D341Med (cell line): ENCODE results near the gene HBEGF.

ENCODE experiments used
- DNase-seq: peaks from one replicate; pipeline ENCODE4 v3.0.0; 2012; ENCODE audit warnings: low spot score

Gene HBEGF, protein sequence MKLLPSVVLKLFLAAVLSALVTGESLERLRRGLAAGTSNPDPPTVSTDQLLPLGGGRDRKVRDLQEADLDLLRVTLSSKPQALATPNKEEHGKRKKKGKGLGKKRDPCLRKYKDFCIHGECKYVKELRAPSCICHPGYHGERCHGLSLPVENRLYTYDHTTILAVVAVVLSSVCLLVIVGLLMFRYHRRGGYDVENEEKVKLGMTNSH

GRCh38 chr5:140346348-140347221 lies at the start of gene HBEGF:
HBEGF (minus strand) TSS chr5:140346603; CDS start chr5:140346328, 275 bp downstream.
- peak; percentile 92 for DNase-seq

GRCh38 chr5:140393738-140394137 lies 47.3 kb upstream of the HBEGF start:
- no peak for DNase-seq

DNA sequence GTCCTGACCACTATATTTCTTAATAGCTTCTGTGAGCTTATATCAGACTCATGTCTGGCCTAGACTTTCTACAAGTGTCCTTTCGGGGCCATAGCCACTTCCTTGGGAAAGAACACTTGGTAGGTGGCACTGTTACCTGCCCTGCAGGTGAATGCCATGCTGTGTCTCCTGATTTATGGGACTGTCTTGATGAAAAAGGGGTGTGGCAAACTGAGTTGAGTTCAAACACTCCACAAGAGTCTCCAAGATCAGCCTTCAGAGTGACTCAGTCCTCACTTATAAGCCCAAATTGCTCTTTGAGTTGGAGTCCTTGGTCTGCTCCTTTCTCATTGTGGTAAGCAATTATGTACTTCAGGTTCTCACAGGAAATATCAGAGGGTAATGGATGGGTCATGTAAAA lies 45.3 kb upstream of the HBEGF start:
- no peak for DNase-seq

DNA sequence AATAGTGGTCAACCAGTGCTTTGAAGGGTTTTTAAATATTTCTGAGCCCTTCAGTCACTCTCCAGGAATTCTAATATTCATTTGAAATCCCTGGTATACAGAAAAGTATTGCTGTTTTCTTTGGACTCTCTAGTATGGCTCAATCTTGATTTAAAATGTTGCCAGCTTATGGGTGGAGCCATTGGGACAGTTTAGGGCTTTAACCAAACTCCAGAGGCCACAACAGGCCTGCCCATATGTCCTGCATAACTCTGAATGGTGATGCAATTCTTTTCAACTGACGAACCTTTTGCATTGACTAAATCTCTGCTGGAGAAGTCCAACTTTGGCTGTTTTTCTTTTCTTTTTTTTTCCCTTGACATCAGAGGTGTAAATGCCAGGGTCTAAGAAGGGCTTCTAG lies 44.9 kb upstream of the HBEGF start:
- DNase-seq: no peak

GRCh38 chr5:140388052-140388451 lies 41.6 kb upstream of the HBEGF start:
- no peak for DNase-seq

DNA sequence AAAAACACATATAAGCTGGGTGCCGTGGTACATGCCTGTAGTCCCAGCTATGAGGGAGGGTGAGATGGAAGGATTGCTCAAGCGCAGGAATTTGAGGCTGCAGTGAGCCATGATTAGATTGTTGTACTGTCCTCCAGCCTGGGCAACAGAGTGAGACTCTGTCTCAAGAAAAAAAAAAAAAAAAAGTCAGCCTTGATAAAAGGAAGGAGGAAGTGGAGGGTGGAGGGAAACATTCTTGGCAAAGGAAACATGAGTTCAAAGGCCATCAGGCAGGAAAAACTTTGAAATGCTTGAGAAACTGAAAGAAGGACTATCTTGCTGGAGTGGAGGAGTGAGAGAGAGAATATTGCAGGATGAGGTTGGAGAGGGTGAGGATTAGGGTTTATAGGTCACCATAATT lies 36.9 kb upstream of the HBEGF start:
- no peak for DNase-seq

DNA sequence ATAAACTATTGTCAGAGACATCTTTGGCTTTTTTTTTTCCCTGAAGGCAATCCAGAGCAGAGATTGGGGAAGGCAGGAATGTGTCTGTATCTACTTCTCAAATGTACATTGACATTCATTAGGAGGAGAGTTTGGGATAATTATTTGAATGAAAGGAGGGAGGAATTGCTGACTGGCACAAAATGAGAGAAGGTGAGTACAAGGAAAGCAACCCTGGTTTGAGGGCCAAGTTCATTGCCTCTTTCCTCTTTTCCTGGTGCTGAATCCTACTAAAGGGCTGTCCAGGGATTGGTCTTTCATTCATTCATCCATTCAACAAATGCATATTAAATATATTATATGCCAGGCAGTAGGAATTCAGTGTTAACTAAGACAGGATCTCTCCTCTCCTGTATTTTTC lies 36.5 kb upstream of the HBEGF start:
- DNase-seq: no peak

DNA sequence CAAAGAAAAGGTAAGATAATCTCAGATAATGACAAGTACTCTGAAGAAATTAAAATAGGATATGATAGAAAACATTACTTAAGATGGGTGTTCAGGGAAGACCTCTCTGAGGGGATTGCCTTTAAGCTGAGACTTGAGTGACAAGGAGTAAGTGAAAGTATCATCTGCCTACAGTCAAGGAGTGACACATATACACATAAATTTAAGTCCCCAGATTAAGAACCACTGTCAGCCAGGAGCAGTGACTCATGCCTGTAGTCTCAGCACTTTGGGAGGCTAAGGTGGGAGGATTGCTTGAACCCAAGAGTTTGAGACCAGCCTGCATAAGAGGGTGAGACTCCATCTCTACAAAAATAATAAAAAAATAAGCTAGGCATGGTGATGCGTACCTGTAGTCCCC lies 35.6 kb upstream of the HBEGF start:
- DNase-seq: no peak

DNA sequence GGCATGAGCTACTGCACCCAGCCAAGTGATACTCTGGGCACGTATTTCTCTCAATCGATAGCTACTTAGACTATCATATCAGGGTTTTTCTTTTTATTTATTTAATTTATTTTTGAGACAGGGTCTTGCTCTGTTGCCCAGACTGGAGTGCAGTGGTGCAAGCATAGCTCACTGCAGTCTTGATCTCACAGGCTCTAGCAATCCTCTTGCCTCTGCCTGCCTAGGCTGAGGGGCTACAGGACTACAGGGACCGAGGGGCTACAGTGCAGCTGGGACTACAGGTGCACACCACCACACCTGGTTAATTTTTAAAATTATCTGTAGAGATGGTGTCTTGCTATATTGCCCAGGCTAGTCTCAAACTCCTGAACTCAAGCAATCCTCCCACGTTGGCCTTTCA lies 34.9 kb upstream of the HBEGF start:
- no peak for DNase-seq

DNA sequence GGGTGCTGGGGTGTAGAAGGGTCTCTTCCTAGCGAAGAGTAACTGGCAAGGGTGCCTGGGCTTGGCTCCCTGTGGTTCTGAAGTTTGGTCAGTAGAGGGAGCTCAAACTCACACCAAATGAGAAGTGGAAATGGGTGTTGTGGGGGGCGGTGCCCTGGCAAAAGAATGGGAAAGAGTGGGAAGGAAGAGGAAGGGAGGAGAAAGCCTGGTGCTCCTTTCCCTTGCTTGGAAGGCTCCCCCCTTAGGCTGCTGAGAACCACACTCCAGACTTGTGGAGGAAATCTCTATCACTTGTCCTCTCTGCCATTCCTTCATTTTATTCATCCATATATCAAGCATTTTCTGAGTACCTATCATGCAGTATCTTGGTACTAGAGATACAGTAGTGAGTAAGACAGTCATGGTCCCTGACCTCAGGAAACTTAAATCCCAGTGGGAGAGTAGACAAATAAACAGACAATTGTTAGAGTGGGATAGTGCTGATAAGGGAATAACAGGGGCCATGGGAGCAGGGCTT lies 26.6 kb upstream of the HBEGF start:
- DNase-seq: peak; percentile 84

- no peak for DNase-seq
These were observed 25.2 kb upstream of the HBEGF start for GRCh38 chr5:140371356-140372151.

GRCh38 chr5:140367256-140368013 lies 21.0 kb upstream of the HBEGF start:
- DNase-seq: no peak

DNA sequence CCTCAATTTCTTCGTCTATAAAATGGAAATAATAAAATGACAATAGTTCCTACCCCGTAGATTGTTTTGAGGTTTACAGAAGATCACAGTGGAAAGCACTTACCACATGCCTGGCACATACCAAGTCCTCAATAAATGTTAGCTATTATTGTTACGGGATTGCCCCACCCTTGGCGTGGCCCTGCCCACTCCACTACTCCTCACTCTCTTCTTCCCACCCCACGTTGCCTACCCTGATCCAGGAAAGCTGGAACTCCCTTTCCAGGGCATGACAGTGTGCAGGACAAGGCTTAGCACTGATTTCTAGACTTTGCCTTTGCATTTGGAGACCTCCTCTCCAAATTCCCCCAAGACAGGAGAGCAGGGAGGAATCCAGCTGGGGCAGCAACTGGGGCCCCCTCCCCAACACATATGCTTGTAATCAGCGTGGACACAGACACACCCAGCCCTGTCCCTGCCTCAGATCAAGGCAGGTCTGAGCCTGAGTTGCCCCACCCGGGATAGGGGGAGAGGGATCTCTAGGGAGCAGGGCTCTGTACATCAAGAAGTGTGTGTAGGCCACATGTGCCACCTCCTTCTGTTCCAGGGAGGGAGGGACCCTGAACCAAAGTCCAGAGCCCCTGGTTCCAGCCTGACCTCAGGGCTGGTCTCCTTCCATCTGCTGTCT lies 20.3 kb upstream of the HBEGF start:
- DNase-seq: no peak

DNA sequence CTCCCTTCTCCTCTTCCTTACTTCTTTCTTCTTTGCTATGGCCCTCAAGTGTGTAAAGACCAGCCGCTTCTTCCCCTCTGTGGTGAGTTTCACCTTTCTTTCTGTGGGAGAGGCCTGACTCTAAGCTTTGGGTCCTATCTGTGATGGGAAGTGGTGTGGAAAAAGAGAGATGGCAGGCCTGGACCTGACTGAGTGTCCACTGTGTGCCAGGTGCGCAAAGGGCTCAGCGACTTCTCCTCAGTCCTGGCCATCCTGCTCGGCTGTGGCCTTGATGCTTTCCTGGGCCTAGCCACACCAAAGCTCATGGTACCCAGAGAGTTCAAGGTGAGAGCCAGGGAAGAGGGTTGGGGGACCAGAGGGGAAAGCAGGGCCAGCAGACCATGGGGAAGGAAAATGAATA lies 19.5 kb upstream of the HBEGF start:
- no peak for DNase-seq

DNA sequence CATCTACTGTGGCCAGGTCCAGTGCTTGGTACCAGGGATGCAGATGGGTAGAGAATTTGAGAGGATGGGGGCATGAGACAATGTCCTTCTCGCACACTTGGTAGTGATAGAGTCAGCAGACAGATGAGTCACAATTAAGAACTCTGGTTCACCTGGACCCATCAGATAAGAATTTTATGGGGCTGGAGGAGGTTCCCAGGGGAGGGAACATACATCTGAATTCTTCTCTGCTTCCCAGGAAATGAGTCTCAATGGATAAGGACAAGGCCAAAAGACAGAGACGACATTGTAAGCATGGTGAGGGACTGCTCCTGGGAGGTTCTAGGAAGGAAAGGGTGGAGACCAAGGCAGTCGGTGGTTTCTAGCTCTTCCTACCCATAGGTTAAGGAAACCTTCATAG lies 18.9 kb upstream of the HBEGF start:
- no peak for DNase-seq

DNA sequence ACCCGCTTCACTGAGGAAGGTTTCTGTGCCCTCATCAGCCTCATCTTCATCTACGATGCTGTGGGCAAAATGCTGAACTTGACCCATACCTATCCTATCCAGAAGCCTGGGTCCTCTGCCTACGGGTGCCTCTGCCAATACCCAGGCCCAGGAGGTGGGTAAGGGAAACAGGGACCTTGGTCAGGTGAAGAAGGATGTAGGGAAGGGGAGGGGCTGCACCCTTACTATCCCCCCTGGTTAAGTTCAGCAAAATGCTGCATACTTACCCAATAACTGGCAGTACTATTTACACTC lies 18.0 kb upstream of the HBEGF start:
- no peak for DNase-seq

DNA sequence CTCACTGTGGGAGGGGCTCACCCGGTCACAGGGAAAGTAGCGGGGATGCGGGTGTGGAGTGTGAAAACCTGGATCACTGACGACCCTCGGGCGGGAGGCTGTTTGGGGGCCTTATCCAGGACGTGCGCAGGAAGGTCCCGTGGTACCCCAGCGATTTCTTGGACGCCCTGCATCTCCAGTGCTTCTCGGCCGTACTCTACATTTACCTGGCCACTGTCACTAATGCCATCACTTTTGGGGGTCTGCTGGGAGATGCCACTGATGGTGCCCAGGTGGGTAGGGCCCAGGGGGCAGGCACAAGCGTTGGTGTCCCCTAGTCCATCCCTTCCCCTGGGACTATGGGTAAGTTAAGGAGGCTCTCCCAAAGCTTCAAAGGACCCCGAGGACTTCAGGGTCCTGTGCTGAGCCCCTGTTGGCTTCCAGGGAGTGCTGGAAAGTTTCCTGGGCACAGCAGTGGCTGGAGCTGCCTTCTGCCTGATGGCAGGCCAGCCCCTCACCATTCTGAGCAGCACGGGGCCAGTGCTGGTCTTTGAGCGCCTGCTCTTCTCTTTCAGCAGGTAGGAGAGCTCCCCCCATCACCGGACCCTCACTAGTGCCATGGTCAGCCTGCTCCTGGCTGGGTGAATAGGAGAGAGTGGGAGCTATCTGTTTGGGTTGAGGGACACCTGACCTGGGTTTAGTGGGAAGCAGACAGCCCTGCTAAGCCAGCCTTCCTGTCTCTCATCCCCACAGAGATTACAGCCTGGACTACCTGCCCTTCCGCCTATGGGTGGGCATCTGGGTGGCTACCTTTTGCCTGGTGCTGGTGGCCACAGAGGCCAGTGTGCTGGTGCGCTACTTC lies 17.4 kb upstream of the HBEGF start:
- DNase-seq: no peak

- DNase-seq: peak; percentile 89
These were observed 16.6 kb upstream of the HBEGF start for GRCh38 chr5:140362875-140363630.

DNA sequence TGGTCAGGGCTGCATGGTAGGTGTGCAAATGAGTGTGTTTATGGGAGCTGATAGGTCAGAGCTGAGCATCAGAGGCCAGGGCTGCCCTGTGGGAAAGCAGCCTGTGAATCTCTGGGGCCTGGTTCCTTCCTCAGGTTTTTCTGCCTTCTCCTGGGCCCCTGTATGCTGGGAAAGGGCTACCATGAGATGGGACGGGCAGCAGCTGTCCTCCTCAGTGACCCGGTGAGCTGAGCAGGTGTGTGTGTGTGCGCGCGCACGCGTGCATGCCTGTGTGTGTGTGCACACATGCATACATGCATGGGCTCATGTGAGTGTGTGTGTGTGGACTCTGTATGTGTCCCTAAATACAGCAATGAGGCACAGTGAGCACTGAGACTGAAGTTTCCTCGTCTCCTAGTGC lies 15.9 kb upstream of the HBEGF start:
- DNase-seq: no peak

- no peak for DNase-seq
These were observed 15.5 kb upstream of the HBEGF start for GRCh38 chr5:140361901-140362300.
